Activated T-helper 1 cell treated with anti-CD3 and anti-CD28 coated beads, Interleukin-2, amount 50 U/mL, for 16 hours (primary cell): Measurements from ENCODE around the gene PLXNA3.

Experiments used
- DNase-seq, 2 donors: peaks; one replicate each; pipeline ENCODE4 v3.0.0-alpha.2; 2020; ENCODE audit warnings: low read depth in 1 of 2, low spot score in 1 of 2

Gene PLXNA3

DNA sequence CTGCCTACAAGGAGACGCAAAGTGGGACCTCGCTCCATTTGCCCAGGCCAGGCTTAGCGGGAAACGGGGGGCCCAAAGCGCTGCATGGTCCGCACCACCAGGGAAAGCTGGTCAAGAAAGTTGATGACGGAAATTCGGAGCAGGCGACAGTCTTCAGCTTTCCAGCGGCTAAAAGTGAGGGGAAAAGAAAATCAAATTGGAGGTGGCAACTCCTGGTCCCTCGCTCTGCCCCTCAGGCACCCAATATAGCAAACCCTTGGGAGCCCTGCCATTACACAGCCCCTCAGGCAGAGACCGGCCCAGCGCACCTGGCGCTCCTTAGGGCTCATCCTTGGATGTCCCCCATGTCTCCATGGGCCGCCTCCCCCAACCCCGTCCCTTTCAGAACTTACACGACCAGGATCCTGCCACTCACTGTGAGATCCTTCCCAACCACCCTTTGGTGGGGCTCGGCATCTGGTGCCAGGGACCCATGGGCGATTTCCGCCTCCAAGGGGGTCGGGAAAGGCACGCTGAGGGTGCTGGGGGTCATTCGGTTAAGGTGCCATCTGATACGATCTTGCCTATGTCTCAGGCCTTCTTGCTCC is 19.9 kb downstream of the PLXNA3 start:
- no peak for DNase-seq

DNA sequence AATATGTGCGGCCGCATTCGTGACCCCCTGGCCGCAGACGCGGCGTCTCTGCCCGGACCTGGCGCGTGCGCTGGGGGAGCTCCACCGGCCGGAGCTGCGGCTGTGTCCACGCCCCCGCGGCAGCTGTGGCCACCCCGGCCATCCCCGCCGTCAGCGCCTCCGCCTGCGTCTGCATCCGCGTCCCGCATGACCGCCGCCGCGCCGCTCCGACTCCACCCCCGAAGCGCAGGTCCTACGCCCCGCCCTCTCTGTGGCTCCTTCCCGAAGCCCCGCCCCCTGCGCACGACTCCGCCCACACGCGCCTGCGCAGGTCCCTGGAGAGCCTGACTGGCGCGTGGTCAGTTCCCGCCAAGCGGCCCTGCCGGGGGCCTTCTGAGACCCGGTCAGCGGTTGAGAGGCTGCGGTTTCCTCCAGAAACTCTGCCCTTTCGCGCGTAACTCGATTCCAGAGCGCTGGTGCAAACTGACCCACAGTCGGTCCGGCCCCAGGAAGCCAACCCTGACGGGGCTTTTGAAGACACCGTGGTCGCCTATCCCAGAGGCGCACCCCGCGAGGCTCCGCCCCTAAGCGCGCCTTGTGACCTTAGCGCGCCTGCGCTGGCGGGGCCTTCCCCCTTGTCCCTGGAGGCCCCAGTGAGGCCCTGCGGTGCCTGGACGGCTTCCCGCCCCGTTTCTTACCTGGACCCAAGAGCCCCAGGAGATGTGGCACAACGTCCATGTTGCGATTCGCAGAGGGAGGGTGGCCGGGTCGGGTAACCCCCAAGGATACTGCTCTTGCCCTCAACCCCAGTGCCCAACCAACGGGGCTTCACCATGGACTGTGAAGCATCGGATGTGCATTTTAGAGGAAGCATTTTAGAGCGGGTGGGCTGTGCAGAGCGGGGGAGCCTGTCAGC is 20.9 kb downstream of the PLXNA3 start, which contains the start of gene LAGE3:
TSS of gene LAGE3 (minus strand) at position 554 of the 895 bp plus-strand sequence. CDS start at position 188, 366 bp downstream.
- peak; percentile 85 to 86 for DNase-seq

DNA sequence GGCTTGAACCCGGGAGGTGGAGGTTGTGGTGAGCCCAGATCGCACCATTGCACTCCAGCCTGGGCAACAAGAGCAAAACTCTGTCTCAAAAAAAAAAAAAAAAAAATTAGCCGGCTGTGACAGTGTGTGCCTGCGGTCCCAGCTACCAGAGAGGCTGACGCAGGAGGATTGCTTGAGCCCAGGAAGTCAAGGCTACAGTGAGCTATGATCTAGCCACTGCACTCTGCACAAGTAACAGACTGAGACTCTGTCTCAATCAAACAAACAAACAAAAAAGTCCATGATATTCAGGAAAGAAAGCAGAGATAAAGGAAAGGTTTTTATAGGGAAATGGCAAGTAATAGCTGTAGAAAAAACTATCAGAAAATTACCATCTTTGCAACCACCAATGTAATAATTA is 23.1 kb downstream of the PLXNA3 start:
- no peak for DNase-seq

DNA sequence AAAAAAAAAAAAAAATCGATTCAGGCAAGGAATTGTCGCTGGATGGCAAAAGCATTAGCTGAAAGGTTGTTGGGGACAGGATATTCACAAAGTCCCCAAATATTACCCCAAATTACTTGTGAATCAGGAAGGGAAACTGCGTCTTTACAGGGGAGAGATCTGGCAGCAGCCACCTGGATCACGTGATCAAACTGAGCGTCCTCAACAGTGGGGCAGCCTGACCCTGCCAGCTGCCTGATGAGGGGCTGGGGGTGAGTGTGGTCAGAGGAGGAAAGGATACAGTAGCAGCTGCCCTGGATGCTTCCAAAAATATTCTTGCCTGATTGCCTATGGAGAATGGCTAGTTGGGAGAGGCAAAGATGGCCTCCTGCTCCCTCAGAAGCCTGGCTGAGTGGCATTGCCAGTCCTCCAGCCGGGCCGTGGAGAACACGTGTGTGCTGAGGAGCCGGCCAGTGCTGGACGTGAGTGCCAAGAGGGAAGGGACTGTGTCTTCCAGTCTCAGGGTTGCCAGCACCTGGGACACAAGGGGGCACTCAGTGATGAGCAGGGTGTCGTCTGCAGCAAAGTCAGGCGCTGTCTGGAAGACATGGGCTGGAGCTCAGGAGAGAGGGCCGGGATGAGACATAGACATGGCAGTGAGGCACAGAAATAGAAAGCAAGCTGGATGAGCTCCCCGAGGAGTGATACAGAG is 24.0 kb downstream of the PLXNA3 start:
- no peak for DNase-seq

- DNase-seq = no peak
These were observed 24.7 kb downstream of the PLXNA3 start for GRCh38 chrX:154482786-154483185.

GRCh38 chrX:154483325-154483724 is 25.2 kb downstream of the PLXNA3 start:
- DNase-seq = no peak

DNA sequence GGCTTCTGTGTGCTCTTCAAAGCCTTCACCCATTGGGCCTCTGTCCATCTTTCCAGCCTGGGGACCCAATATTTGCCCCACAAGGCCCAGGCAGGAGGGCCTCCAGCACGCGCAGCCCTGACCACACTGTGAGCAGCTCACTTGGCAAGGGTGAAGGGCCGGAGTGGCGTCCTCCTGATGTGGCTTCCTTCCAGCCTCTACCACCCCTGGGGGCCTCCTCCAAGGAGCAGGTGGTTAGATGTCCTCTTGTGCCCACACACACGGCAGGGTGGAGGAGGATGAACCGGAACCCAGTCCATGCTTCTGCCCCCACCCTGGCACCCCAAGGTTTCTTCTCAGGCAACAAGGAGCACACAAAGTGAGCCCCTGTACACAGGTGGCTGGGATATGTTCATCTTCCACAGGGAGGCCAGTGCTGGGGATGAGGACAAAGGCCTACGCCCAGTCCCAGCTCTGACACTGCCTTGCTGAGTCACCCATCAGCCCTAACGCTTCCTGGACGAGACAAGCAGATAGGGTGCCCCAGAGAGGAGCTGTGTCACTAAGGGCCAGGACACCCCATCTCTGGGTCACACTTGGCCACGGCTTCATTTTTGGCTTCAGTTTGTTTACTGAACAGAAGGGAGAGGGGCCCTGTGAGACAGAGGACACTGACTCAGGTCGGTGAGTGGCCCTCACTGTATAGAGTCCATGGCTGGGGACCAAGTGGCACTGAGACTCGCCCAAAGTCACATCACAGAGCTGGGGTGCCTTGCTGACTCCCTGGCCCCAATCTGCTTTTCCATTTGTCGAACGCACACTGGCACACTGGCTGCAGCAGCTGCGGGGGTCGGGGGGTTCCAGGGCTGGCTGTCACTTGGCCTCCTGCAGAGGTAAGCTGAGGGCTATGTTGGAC is 26.4 kb downstream of the PLXNA3 start:
- DNase-seq = no peak

DNA sequence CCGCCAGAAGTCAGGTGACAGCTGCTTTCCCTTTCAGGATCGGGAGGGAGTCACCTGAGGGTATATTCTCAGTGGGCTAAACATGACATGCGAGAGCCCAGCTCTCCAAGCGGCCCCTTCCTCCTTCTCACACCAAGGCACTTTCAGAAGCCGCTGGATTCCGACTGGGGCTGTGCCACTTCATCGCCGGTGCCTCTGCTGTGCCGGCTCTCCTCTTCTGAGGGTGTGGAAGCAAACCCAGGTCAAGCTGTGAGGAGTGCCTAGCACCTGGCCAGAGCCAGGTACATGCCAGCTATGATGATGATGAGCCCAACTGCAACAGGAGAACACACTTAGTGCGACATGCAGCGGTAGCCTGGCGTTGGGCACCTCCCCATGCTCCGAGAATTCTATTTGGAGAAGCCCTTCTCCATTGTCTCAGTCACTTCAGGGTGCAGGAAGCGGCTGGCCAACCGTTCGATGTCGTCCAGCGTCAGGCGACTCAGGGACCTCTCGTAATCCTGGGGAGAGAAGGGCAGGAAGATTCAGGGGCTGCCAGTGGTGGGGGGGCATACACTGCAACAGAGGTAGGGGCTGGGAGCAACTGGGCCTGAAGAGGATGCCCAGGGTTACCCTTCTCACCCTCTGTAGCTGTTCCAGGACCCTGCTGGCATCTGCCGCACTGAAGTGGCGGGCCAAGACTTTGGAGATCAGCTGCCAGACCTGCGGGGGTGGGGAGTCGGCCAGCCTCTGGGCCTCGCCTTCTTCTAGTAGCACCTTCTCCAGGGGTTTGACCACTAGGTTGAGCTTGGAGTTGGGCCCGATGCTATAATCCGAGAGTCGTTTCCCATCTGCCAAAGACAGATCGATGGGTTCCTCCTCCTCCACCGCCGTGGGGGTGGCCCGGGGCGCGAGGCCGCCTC is 27.3 kb downstream of the PLXNA3 start:
- DNase-seq = no peak

DNA sequence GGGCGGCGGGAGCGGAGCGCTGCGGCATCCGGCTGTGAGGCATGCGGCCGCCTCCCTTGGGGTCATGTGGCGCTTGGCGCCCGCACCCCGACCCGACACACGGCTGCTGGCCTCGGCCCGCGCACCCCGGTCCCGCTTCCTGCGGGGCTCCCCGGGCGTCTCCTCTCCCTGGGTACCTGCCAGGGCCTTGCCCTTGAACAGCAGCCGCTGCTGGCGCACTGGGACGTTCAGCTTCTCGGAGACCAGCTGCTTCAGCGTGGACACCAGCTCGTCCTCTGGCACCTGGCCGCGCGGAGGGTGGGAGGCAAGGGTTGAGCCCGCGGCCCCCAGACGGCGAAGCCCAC is 27.9 kb downstream of the PLXNA3 start:
- DNase-seq = no peak

GRCh38 chrX:154486396-154487207 is 28.5 kb downstream of the PLXNA3 start, which contains the start of gene UBL4A:
UBL4A (minus strand) TSS chrX:154486615; CDS start chrX:154486584, 31 bp downstream.
- DNase-seq = peak in 1 of 2 donors; percentile 43

DNA sequence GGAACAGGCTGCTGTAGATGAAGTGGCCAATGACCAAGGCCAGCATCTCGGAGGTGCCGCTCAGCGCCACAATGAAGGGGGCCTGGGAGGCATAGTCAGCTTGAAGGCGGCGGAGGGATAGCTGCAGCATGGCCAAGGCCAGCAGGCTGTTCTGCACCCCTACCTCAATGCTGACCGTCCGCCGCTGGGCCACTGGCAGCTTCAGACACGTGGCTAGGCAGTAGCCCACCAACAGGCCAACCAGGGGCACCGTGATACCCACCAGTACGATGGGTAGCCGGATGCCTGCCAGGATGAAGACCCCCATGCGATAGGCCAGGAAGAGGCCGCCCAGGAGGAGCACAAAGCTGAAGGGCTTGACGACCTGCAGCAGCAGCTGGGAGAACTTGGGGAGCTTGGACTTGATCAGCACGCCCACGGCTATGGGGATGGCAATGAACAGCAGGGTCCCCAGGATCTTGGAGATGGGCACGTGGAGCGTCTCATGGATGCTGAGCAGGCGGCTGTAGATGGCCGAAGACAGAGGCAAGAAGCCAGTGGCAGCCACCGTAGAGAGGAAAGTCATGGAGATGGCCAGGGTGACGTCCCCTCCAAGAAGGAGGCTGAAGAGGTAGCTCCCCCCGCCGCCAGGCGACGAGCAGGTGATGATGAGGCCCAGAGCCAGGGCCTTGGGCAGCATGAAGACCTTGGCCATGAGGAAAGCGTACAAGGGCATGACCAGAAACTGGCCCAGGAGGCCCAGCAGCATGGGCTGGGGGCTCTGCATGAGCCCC is 29.6 kb downstream of the PLXNA3 start:
- DNase-seq = no peak

- DNase-seq = no peak
These were observed 30.4 kb downstream of the PLXNA3 start for GRCh38 chrX:154488336-154489075.

DNA sequence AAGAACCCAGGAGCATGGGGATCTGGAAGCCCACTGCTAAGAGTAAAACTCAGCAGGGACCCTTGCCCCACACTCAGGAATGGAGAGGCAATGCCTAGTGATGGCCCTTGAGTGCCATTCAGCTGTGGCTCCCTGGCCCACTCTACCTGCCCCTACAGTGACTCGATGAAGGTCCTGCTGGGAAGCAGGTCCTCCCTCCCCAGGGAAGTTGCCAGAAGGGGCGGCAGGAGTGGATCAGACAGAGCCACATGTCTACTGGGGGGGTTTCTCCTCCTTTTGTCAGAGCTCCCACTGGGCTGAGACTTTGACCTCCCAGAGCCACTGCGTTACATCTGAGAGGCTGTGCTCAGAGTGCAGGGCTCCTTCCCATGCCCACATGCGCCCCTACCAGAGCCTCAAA is 31.1 kb downstream of the PLXNA3 start:
- no peak for DNase-seq

DNA sequence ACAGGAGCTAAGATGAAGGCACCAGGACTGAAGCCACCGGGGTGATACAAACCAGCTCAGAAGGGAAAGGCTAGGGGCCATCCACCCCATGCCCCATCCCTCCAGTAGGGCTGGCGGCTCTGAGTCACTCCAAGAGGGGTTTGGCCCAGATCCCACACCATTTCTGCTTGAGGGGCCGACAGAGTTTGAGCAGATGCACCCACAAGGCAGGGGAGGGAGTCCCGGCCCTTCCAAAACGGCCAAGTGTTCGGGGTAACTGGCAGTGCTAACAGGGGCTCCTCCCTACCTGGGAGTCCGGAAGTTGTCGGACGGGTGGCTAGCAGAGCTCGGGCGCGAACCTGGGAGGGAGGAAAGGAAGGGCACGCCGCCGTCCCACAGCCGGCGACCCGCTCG is 31.9 kb downstream of the PLXNA3 start:
- DNase-seq = no peak

- DNase-seq = peak; percentile 65 to 82
These were observed 32.5 kb downstream of the PLXNA3 start, which contains the start of gene SLC10A3 for GRCh38 chrX:154490414-154491083. SLC10A3 (minus strand) TSS chrX:154490629; CDS start chrX:154488940, 1,689 bp downstream.

DNA sequence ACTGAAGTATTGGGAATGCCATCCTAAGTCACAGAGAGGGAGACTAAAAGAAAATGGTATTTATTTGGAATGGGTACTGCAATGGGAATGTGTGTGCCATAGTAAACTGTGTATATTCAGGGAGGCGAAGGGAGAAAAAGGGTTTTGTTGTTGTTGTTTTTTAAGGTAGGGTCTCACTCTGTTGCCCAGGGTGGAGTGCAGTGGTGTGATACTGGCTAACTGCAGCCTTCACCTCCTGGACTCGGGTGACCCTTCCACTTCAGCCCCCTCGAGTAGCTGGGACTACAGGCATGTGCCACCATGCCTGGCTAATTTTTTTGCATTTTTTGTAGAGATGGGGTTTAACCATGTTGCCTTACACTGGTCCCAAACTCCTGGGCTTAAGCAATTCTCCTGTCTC is 36.6 kb downstream of the PLXNA3 start:
- DNase-seq = no peak

DNA sequence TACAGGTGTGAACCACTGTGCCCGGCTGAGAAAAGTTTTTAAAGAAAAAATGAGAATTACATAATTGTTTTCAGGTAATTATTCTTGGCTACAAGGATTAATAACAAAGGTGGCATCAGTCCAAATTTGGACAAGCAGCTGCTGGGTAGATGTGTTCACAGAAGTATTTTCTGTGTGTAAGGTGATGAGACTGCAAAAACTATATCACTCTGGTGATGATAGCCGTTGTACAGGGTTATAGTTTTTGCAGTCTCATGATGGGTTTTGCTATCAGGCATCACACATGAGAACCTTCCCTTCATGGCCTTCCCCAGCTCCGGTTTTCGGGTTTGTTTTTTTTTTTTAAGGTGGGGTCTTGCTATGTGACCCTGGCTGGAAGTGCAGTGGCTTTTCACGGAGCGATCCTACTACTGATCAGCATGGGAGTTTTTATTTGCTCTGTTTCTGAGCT is 37.4 kb downstream of the PLXNA3 start:
- DNase-seq = no peak
